Glutamatergic neuron (in vitro differentiated cells): ENCODE results near the gene CACTIN. TPM values are rescaled to one million over a fixed set of nuclear protein-coding genes. Genes with fewer than 3 reads are reported as not detected.

ENCODE experiments used
- DNase-seq: peaks from one replicate; pipeline ENCODE4 v3.0.0; 2022
- H3K27ac Mint-ChIP-seq: one replicate; pipeline ENCODE4 v1.8.0; 2020; ENCODE audit warnings: mild to moderate bottlenecking, mixed read lengths, inconsistent platforms; ENCODE audit not compliant: unreplicated experiment
- H3K27me3 Mint-ChIP-seq: one replicate; pipeline ENCODE4 v1.8.0; 2020; ENCODE audit warnings: mild to moderate bottlenecking, moderate library complexity, mixed read lengths, inconsistent platforms; ENCODE audit not compliant: unreplicated experiment
- H3K36me3 Mint-ChIP-seq: one replicate; pipeline ENCODE4 v1.8.0; 2020; ENCODE audit warnings: mild to moderate bottlenecking, mixed read lengths, inconsistent platforms; ENCODE audit not compliant: unreplicated experiment
- H3K4me1 Mint-ChIP-seq: one replicate; pipeline ENCODE4 v1.8.0; 2020; ENCODE audit warnings: mild to moderate bottlenecking, low read depth, mixed read lengths, inconsistent platforms; ENCODE audit not compliant: unreplicated experiment
- H3K4me3 Mint-ChIP-seq: one replicate; pipeline ENCODE4 v1.8.0; 2020; ENCODE audit warnings: mild to moderate bottlenecking, mixed read lengths, inconsistent platforms; ENCODE audit not compliant: unreplicated experiment
- H3K9me3 Mint-ChIP-seq: one replicate; pipeline ENCODE4 v1.8.0; 2020; ENCODE audit warnings: mild to moderate bottlenecking, moderate library complexity, mixed read lengths, inconsistent platforms; ENCODE audit not compliant: unreplicated experiment
- total RNA-seq: library from RNA; stranded (reverse); fragmentation: NEBNext Ultra II Directional; extraction: Animal tissue kit (Norgen Biotek cat#: 25700); gene quantifications from one replicate; pipeline ENCODE4 v1.2.1, GENCODE V29; 2021; ENCODE audit not compliant: unreplicated experiment
- TF ChIP-seq, protein P1 (sequence below): fragments of 200-600 bp; sonication (generic); IDR thresholded peaks from one replicate; pipeline ENCODE4 v1.5.0; 2021; ENCODE audit not compliant: partially characterized antibody, unreplicated experiment

CACTIN gene
- total RNA-seq, 1 donor from 2014 or later: 29.7 TPM

DNA sequence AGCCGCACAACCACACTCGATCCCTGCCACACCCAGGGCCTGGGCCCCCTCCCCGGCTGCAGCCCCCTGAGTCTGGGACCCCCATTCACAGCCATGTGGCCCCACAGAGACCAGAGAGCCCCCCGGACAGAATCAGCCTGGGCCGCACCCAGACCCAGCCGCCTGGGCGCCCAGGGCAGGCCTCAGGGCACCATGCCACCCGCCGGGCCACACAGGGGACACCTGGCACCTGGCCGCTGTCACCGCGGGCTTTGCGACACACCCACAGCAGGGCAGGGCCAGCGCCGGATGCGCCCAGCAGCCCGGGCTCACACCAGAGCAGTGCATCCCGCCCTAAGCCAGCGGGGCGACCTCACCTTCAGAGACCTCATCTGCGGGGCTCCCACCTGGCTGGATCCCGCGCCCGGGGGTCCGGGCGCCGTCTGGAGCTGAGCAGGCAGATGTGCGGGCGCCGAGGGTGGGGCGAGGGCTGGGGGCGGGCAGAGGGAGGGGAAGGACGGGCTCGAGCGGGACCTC lies 20.4 kb downstream of the CACTIN start:
- Mint-ChIP-seq H3K36me3 (no peaks in the 10 kb centered on the region), H3K4me3 (no peak overlapping the region), H3K4me1 (peaks cover 2% of the 10 kb centered on the region), H3K27me3 (peaks cover 10% of the 10 kb centered on the region), H3K9me3 (no peaks in the 10 kb centered on the region), H3K27ac (no peak overlapping the region)
- DNase-seq: no peak
- TF ChIP-seq, protein P1, sequence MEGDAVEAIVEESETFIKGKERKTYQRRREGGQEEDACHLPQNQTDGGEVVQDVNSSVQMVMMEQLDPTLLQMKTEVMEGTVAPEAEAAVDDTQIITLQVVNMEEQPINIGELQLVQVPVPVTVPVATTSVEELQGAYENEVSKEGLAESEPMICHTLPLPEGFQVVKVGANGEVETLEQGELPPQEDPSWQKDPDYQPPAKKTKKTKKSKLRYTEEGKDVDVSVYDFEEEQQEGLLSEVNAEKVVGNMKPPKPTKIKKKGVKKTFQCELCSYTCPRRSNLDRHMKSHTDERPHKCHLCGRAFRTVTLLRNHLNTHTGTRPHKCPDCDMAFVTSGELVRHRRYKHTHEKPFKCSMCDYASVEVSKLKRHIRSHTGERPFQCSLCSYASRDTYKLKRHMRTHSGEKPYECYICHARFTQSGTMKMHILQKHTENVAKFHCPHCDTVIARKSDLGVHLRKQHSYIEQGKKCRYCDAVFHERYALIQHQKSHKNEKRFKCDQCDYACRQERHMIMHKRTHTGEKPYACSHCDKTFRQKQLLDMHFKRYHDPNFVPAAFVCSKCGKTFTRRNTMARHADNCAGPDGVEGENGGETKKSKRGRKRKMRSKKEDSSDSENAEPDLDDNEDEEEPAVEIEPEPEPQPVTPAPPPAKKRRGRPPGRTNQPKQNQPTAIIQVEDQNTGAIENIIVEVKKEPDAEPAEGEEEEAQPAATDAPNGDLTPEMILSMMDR: no peak

DNA sequence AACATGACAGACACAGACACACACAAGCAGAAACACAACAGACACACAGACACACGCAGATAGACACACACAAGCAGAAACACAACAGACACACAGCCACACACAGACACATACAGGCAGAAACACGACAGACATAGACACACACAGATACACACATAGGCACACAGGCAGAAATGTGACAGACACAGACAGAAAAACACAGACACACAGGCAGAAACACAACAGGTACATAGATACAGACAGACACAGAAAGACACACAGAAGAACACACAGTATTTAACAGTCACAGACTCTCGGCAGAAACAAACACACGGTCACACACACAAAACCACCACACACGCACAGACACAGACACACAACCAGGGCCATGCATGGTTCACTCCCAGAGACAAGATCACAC lies 20.8 kb downstream of the CACTIN start:
- Mint-ChIP-seq H3K4me3 (no peak overlapping the region), H3K27me3 (peaks cover 10% of the 10 kb centered on the region), H3K4me1 (peaks cover 2% of the 10 kb centered on the region), H3K9me3 (no peaks in the 10 kb centered on the region), H3K36me3 (no peaks in the 10 kb centered on the region), H3K27ac (no peak overlapping the region)
- no peak for DNase-seq
- TF ChIP-seq, protein P1: no peak

DNA sequence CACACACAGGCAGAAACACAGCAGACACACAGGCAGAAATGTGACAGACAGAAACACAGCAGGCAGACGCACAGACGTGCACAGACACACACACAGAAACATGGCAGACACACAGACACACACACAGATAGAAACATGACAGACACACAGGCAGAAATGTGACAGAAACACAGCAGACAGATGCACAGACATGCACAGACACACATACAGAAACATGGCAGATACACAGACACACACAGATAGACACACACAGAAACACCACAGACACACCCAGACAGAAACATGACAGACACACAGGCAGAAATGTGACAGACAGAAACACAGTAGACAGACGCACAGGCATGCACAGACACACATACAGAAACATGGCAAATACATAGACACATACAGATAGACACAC lies 21.2 kb downstream of the CACTIN start:
- DNase-seq: no peak
- TF ChIP-seq, protein P1: no peak
- H3K9me3 Mint-ChIP-seq: no peaks in the 10 kb centered on the region
- H3K4me3 Mint-ChIP-seq: no peak overlapping the region
- no peak overlapping the region for H3K27ac Mint-ChIP-seq
- H3K36me3 Mint-ChIP-seq: no peaks in the 10 kb centered on the region
- peaks cover 10% of the 10 kb centered on the region for H3K27me3 Mint-ChIP-seq
- H3K4me1 Mint-ChIP-seq: peaks cover 2% of the 10 kb centered on the region

- Mint-ChIP-seq H3K36me3 (no peaks in the 10 kb centered on the region), H3K4me3 (no peak overlapping the region), H3K27ac (no peak overlapping the region), H3K9me3 (no peaks in the 10 kb centered on the region), H3K4me1 (peaks cover 2% of the 10 kb centered on the region), H3K27me3 (peaks cover 10% of the 10 kb centered on the region)
- DNase-seq: no peak
- TF ChIP-seq, protein P1: no peak
These were observed 21.6 kb downstream of the CACTIN start for GRCh38 chr19:3604987-3605343.

- Mint-ChIP-seq H3K27me3 (peaks cover 10% of the 10 kb centered on the region), H3K4me1 (peaks cover 2% of the 10 kb centered on the region), H3K27ac (no peak overlapping the region), H3K36me3 (no peaks in the 10 kb centered on the region), H3K9me3 (no peaks in the 10 kb centered on the region), H3K4me3 (no peak overlapping the region)
- TF ChIP-seq, protein P1: no peak
- DNase-seq: no peak
These were observed 22.2 kb downstream of the CACTIN start for GRCh38 chr19:3604227-3604986.
